Measurements from ENCODE around the gene AK9.

DNA sequence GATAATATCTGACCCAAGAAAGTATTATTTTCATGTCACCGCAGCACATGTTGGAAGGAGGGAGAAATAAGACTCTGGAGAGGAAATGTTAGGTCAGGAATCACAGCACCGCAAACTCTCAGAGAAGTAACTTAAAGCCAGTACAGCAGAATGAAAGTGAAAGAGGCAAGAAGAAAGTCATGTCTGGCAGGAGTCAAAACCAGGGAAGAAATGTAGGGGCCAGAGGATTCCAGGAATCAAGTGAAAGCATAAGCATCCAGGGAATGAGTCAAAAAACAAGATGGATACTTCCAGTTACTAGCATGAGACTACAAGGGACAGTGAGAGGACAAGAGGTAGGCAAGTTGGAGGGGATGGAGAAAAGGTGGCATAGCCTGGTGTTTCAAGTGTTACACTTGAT, 80.4 kb downstream of the AK9 start:
- TF ChIP-seq, protein P1, sequence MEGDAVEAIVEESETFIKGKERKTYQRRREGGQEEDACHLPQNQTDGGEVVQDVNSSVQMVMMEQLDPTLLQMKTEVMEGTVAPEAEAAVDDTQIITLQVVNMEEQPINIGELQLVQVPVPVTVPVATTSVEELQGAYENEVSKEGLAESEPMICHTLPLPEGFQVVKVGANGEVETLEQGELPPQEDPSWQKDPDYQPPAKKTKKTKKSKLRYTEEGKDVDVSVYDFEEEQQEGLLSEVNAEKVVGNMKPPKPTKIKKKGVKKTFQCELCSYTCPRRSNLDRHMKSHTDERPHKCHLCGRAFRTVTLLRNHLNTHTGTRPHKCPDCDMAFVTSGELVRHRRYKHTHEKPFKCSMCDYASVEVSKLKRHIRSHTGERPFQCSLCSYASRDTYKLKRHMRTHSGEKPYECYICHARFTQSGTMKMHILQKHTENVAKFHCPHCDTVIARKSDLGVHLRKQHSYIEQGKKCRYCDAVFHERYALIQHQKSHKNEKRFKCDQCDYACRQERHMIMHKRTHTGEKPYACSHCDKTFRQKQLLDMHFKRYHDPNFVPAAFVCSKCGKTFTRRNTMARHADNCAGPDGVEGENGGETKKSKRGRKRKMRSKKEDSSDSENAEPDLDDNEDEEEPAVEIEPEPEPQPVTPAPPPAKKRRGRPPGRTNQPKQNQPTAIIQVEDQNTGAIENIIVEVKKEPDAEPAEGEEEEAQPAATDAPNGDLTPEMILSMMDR (IDR thresholded peaks at IDR 0.05), result no peak
- TF ChIP-seq POLR2A (IDR thresholded peaks at IDR 0.05), result no peak
